PC-9 (cell line): ENCODE data around the gene NACC2. TPM values are rescaled to one million over a fixed set of nuclear protein-coding genes. Genes with fewer than 3 reads are reported as not detected.

Source experiments
- BruUV-seq: library from RNA; stranded (reverse); fragments of 400-500 nt; replicated peaks from 2 replicates; lab custom pipeline; 2021; lab: Mats Ljungman, UMichigan
- CTCF ChIA-PET: fragments of 300-600 bp; sonication (Branson Sonifier 250); formaldehyde crosslinking; loops from one replicate; lab custom pipeline; 2022; ENCODE audit warnings: antibody characterized with exemption; lab: Charles Lee
- POLR2A ChIA-PET: fragments of 300-600 bp; sonication (Branson Sonifier 250); formaldehyde crosslinking; loops from one replicate; lab custom pipeline; 2022; ENCODE audit warnings: antibody characterized with exemption; ENCODE audit not compliant: unreplicated experiment; lab: Charles Lee
- DNase-seq, 2 experiments: peaks; one replicate each; pipeline versions ENCODE4 v3.0.0 to v3.0.0-alpha.2; 2015 to 2022; ENCODE audit warnings: mixed read lengths in 1 of 2
- H2AFZ ChIP-seq: fragments of 200-600 bp; sonication (generic); 2 replicates; pipeline ENCODE4 v1.8.1; 2017; ENCODE audit warnings: antibody characterized with exemption
- H3F3A ChIP-seq: fragments of 200-600 bp; sonication (generic); 2 replicates; pipeline ENCODE4 v1.8.1; 2017; ENCODE audit warnings: antibody characterized with exemption, mild to moderate bottlenecking, low read depth; ENCODE audit not compliant: insufficient read depth
- H3K27ac ChIP-seq: fragments of 200-600 bp; sonication (generic); 2 replicates; pipeline ENCODE4 v1.6.1; 2016; ENCODE audit warnings: mixed run types
- H3K27me3 ChIP-seq: fragments of 200-600 bp; sonication (generic); 2 replicates; pipeline ENCODE4 v1.6.1; 2016; ENCODE audit warnings: low read depth, mixed run types; ENCODE audit not compliant: insufficient read depth
- H3K36me3 ChIP-seq: fragments of 200-600 bp; sonication (generic); 2 replicates; pipeline ENCODE4 v1.6.1; 2016; ENCODE audit warnings: low read depth, mixed run types
- H3K4me1 ChIP-seq: fragments of 200-600 bp; sonication (generic); replicated peaks from 2 replicates; pipeline ENCODE4 v1.6.1; 2016; ENCODE audit warnings: mixed run types; ENCODE audit not compliant: insufficient read depth
- H3K4me2 ChIP-seq: fragments of 200-600 bp; sonication (generic); 2 replicates; pipeline ENCODE4 v1.6.1; 2017; ENCODE audit warnings: mixed run types
- H3K4me3 ChIP-seq: fragments of 200-600 bp; sonication (generic); 2 replicates; pipeline ENCODE4 v1.6.1; 2016; ENCODE audit warnings: mixed run types
- H3K79me2 ChIP-seq: fragments of 200-600 bp; sonication (generic); 2 replicates; pipeline ENCODE4 v1.6.1; 2017; ENCODE audit warnings: low read depth, mixed run types
- H3K9me2 ChIP-seq: fragments of 200-600 bp; sonication (generic); 2 replicates; pipeline ENCODE4 v1.8.1; 2017; ENCODE audit warnings: mild to moderate bottlenecking; ENCODE audit not compliant: insufficient read depth
- H3K9me3 ChIP-seq: fragments of 200-600 bp; sonication (generic); 2 replicates; pipeline ENCODE4 v1.8.1; 2016; ENCODE audit warnings: low read depth; ENCODE audit not compliant: insufficient read depth
- H4K20me1 ChIP-seq: fragments of 200-600 bp; sonication (generic); 2 replicates; pipeline ENCODE4 v1.8.1; 2017; ENCODE audit not compliant: insufficient read depth
- EZH2 ChIP-seq: fragments of 200-600 bp; sonication (generic); IDR thresholded peaks from 2 replicates; pipeline ENCODE4 v1.8.0; 2017; ENCODE audit warnings: antibody characterized with exemption, low read depth
- intact Hi-C: fragments of 100-400 bp; cut with micrococcal nuclease; formaldehyde crosslinking; loops from one replicate; pipeline ENCODE4 v1.10.0; 2022; ENCODE audit not compliant: unreplicated experiment
- total RNA-seq: library from RNA; stranded (reverse); gene quantifications from 2 replicates; pipeline ENCODE4 v1.2.3, GENCODE V29; 2021
- TF ChIP-seq, protein P1 (sequence below): fragments of 200-600 bp; sonication (generic); conservative IDR thresholded peaks from 2 replicates; pipeline ENCODE4 v1.6.1; 2017; ENCODE audit warnings: mixed run types, antibody characterized with exemption, mild to moderate bottlenecking, moderate library complexity

The NACC2 gene
- total RNA-seq, 1 experiment from 2014 or later, result 22.4 TPM

DNA sequence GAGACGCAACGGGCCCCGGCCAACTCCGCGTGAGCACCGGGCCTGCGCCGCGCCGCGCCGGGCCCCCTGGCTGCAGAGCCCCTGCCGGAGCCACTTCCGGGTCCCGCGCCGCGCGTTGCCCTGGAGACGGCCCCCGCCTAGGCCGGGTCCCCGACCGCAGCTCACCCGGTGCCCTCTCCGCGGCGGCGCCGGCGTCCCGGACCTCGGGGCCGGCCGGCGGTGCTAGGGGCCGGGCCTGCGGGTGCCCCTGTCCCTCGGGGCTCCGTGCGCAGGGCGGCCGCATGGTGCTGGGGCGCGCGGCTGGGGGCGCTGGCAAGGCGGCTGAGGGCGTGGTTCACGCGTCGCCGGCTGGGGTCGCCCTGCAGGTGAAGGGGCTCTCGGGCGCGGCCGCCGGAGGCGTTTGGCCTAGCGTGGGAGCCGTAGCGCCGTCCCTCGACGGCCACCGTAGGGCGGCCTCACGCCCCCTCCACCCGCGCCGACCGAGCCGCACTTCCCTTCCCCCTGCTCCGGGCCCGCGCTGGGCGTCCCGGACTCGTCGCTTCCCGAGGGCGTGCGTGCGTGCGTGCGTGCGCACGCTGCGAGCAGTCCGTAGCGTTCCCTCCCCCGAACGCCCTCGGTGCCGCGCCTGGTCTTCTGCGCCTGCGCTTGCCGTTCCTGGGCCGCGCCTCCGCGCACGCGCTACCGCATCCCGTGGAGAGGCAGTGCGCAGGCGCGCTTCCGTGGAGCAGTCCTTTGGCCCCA, 23.4 kb upstream of the NACC2 start, which contains the start of gene TMEM250:
TSS of gene TMEM250 (minus strand) at position 556 of the 741 bp plus-strand sequence. CDS start 1,975 bp downstream, outside the sequence.
- Histone ChIP-seq H3K27me3 (no peaks in the 10 kb centered on the region), H3K4me3 (peak within 1 kb of the TSS; percentile 93), H3K36me3 (no peaks in the 10 kb centered on the region; the same call in 1 of the 2 replicates), H3K79me2 (peaks cover 31% of the 10 kb centered on the region), H3K27ac (peak within 1 kb of the TSS; percentile 49), H3K9me2 (no peaks in the 10 kb centered on the region), H2AFZ (peak within 1 kb of the TSS; percentile 79), H3K4me1 (0 out of 2 replicates have a peak, but pooled peaks cover 12% of the 10 kb centered on the region), H3K9me3 (no peaks in the 10 kb centered on the region), H3F3A (peaks cover 16% of the 10 kb centered on the region; the same call in 1 of the 2 replicates), H4K20me1 (peaks cover 14% of the 10 kb centered on the region), H3K4me2 (peak within 1 kb of the TSS; percentile 99)
- DNase-seq, result peak; percentile 84 to 98
- intact Hi-C loops, result loop anchor here (2.0 to 5.0 kb wide), 4 partner anchors 41 to 364 kb away; partner anchors contain the start of gene SEC16A
- ChIA-PET POLR2A (interaction anchor here (0.6 to 0.9 kb wide), 2 partner anchors 211 to 365 kb away, joined by 4 read pairs; partner anchors contain the start of gene CAMSAP1), CTCF (interaction anchor here (0.6 kb wide), 1 partner anchor 24 kb away, joined by 7 read pairs; no protein-coding TSS in a partner anchor)
- BruUV-seq, result no TSS peak
- TF ChIP-seq, protein P1, sequence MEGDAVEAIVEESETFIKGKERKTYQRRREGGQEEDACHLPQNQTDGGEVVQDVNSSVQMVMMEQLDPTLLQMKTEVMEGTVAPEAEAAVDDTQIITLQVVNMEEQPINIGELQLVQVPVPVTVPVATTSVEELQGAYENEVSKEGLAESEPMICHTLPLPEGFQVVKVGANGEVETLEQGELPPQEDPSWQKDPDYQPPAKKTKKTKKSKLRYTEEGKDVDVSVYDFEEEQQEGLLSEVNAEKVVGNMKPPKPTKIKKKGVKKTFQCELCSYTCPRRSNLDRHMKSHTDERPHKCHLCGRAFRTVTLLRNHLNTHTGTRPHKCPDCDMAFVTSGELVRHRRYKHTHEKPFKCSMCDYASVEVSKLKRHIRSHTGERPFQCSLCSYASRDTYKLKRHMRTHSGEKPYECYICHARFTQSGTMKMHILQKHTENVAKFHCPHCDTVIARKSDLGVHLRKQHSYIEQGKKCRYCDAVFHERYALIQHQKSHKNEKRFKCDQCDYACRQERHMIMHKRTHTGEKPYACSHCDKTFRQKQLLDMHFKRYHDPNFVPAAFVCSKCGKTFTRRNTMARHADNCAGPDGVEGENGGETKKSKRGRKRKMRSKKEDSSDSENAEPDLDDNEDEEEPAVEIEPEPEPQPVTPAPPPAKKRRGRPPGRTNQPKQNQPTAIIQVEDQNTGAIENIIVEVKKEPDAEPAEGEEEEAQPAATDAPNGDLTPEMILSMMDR, result no peak
- no peak for TF ChIP-seq EZH2

DNA sequence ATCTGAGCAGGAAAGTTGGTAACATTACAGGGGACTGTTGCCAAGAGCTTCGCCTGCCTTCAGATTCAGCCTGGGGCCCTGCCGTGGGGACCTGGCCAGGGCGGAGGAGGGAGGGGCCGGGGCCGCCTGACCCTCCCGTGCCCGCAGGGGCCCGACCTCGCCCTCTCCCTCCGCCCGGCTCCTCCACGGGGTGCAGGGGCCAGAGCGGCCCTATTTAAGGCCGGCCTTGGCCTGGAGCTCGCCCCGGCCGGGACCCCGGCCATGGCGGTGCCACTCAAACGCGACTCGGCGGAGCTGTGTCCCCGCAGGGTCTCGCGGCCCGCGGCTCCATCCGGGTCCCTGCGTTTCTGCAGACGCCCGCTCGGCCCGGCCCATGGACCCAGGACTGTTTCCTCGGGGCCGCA, 22.8 kb upstream of the NACC2 start:
- peak in 1 of 2 experiments; percentile 63 for DNase-seq
- TF ChIP-seq, protein P1, result no peak
- no peak for TF ChIP-seq EZH2
- Histone ChIP-seq H3K4me2 (peak overlapping the region; percentile 99), H3K36me3 (no peaks in the 10 kb centered on the region; the same call in 1 of the 2 replicates), H3K9me3 (no peaks in the 10 kb centered on the region), H3K27ac (peak overlapping the region; percentile 49), H2AFZ (peak overlapping the region; percentile 79), H3K4me3 (peak overlapping the region; percentile 93), H3K27me3 (no peaks in the 10 kb centered on the region), H3F3A (peaks cover 22% of the 10 kb centered on the region; the same call in 1 of the 2 replicates), H3K4me1 (0 out of 2 replicates have a peak, but pooled peaks cover 12% of the 10 kb centered on the region), H3K79me2 (peaks cover 31% of the 10 kb centered on the region), H3K9me2 (no peaks in the 10 kb centered on the region), H4K20me1 (peaks cover 14% of the 10 kb centered on the region)
- no TSS peak for BruUV-seq
- ChIA-PET CTCF (interaction anchor here (0.6 kb wide), 1 partner anchor 24 kb away, joined by 7 read pairs; no protein-coding TSS in a partner anchor), POLR2A (interaction anchor here (0.6 to 0.7 kb wide), 2 partner anchors 8 to 366 kb away, joined by 4 read pairs; no protein-coding TSS in a partner anchor)
- intact Hi-C loops, result loop anchor here (2.0 to 5.0 kb wide), 4 partner anchors 41 to 364 kb away; partner anchors contain the start of gene SEC16A

DNA sequence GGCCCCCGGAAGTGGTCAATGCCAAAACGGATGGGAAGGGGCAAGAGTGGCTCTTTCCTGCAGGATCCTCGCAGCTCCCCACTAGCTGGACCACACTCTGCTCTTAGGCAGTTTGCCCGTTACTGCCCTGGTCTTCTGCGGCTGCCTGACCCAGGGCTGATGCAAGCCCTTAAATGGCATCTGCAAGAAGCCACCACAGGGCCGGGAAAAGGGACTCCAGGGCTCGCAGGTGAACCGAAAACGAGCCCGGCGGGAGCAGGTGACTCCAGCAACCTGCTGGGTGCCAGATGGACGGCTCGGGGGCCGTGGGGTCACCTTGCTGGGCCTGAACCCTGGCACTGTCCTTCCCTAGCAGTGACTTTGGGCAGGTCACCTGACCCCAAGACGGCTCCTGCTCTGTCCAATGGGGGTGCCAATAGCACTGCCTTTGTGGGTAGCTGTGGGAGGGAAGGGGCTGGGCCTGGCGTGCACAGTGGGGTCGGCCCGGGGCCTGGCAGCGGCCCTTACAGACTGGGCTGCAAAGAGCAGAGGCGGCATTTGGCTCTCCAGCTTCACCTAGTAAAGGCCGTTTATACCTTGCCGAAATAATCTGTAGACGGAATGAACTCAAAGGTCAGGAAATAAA, 22.3 kb upstream of the NACC2 start:
- H3K27ac ChIP-seq, result peak overlapping the region; percentile 49
- peak overlapping the region; percentile 79 for H2AFZ ChIP-seq
- H3K4me1 ChIP-seq, result 0 out of 2 replicates have a peak, but pooled peaks cover 12% of the 10 kb centered on the region
- H3K4me3 ChIP-seq, result peak overlapping the region; percentile 93
- TF ChIP-seq EZH2, result no peak
- TF ChIP-seq, protein P1, result no peak
- ChIA-PET POLR2A (interaction anchor here (0.7 kb wide), 1 partner anchor 8 kb away, joined by 4 read pairs; no protein-coding TSS in a partner anchor), CTCF (no interaction called here)
- H3F3A ChIP-seq, result peaks cover 25% of the 10 kb centered on the region; the same call in 1 of the 2 replicates
- no peaks in the 10 kb centered on the region for H3K9me2 ChIP-seq
- no peaks in the 10 kb centered on the region; the same call in 1 of the 2 replicates for H3K36me3 ChIP-seq
- peaks cover 31% of the 10 kb centered on the region for H3K79me2 ChIP-seq
- no peaks in the 10 kb centered on the region for H3K27me3 ChIP-seq
- H4K20me1 ChIP-seq, result peaks cover 14% of the 10 kb centered on the region
- intact Hi-C loops, result loop anchor here (5.0 kb wide), 3 partner anchors 40 to 365 kb away; partner anchors contain the start of gene SEC16A
- no peaks in the 10 kb centered on the region for H3K9me3 ChIP-seq
- peak overlapping the region; percentile 99 for H3K4me2 ChIP-seq
- DNase-seq, result no peak
- BruUV-seq, result TSS peak; percentile 14
